LNCaP clone FGC (cell line): ENCODE measurements around the gene SAXO1.

Experiments used
- DNase-seq: peaks from one replicate; pipeline ENCODE4 v3.0.0-alpha.2; 2011; ENCODE audit warnings: low read depth
- H3K4me3 ChIP-seq: 2 replicates; pipeline ENCODE4 v1.5.1; 2011; ENCODE audit warnings: mild to moderate bottlenecking, low read depth, low read length, control low read depth
- CTCF ChIP-seq: IDR thresholded peaks from 2 replicates; pipeline ENCODE4 v1.5.1; 2012; ENCODE audit warnings: mild to moderate bottlenecking; ENCODE audit not compliant: control insufficient read depth, insufficient read depth; ENCODE audit errors: extremely low read depth

Gene SAXO1

GRCh38 chr9:18971404-18971803, 61.6 kb downstream of the SAXO1 start:
- no peak for DNase-seq
- TF ChIP-seq CTCF: no peak

GRCh38 chr9:18970393-18970792, 62.6 kb downstream of the SAXO1 start:
- TF ChIP-seq CTCF: no peak
- H3K4me3 ChIP-seq: no peak overlapping the region
- DNase-seq: no peak

More at GRCh38 chr9:18971404-18971803, 61.6 kb downstream of the SAXO1 start:
- no peak overlapping the region for H3K4me3 ChIP-seq

- no peak overlapping the region for H3K4me3 ChIP-seq
- no peak for TF ChIP-seq CTCF
- DNase-seq: no peak
Measured at GRCh38 chr9:18969128-18969527, 63.9 kb downstream of the SAXO1 start.

DNA sequence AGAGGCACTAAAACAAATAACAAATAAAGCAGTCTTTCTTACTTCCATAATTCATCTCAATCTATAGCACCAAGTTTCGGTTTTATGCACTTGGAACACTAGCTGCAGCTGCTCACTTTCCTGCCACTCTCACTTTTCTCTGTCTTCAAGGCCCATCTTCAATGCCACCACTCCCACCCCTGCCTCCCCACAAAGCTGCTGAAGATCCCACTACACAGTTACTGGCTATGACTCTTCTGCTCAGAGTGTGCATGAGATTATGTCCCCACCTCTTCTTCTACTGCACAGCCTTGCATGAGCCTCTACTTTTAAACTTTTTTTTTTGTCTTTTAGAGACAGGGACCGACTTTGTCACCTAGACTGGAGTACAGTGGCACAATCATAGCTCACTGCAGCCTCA, 77.4 kb downstream of the SAXO1 start:
- H3K4me3 ChIP-seq: no peak overlapping the region
- no peak for TF ChIP-seq CTCF
- no peak for DNase-seq

GRCh38 chr9:18951936-18952335, 81.1 kb downstream of the SAXO1 start:
- H3K4me3 ChIP-seq: no peak overlapping the region
- TF ChIP-seq CTCF: no peak
- DNase-seq: no peak

- TF ChIP-seq CTCF: no peak
- H3K4me3 ChIP-seq: no peak overlapping the region
- no peak for DNase-seq
Measured at GRCh38 chr9:18947892-18948339, 85.1 kb downstream of the SAXO1 start.

DNA sequence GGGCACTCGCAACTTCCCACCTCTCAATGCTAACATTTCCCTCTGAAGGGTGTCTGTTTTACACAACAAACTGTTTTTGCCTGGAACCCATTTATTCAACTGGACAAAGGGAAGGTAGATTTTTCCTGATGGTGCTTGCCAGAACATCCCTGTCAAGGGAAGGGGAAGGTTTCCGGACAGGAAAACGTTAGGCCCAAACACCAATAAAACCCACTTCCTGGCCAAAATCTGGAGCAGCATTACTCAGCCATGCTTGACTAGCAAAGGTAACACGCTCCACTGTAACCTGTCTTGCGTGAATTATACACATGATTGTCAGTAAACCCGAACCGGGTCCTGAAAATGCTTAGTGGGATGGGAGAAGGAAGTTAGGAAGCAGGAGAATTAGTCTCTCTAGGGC, 90.2 kb downstream of the SAXO1 start:
- DNase-seq: no peak
- TF ChIP-seq CTCF: no peak

More for the DNA sequence above, 90.2 kb downstream of the SAXO1 start:
- H3K4me3 ChIP-seq: no peak overlapping the region
